Endothelial cell of umbilical vein (primary cell): ENCODE measurements around the gene GFI1B. TPM values are rescaled to one million over a fixed set of nuclear protein-coding genes. Genes with fewer than 3 reads are reported as not detected.

Experiments
- BruUV-seq: library from RNA; stranded (reverse); fragments of 400-500 nt; replicated peaks from 2 replicates; lab custom pipeline; 2021; lab: Mats Ljungman, UMichigan
- CTCF ChIA-PET: fragments of 300-600, 350-600 bp; sonication (Branson Sonifier 250); formaldehyde crosslinking; loops from one replicate; lab custom pipeline; 2021; ENCODE audit warnings: antibody characterized with exemption, inconsistent platforms; lab: Charles Lee
- POLR2A ChIA-PET: fragments of 300-600, 350-600 bp; sonication (Branson Sonifier 250); formaldehyde crosslinking; loops from one replicate; lab custom pipeline; 2021; ENCODE audit warnings: antibody characterized with exemption, inconsistent platforms; lab: Charles Lee
- DNase-seq: peaks from one replicate; pipeline ENCODE4 v3.0.0-alpha.2; 2011; ENCODE audit warnings: low read depth, low spot score
- FAIRE-seq: peaks from 2 replicates; lab custom pipeline; 2011; peaks lifted over from hg19 to GRCh38; lab: Jason Lieb, UNC
- H2AFZ ChIP-seq: 2 replicates; pipeline ENCODE4 v1.6.0; 2012; ENCODE audit warnings: low read depth, low read length, control low read depth, inconsistent platforms
- H3K27ac ChIP-seq: 2 replicates; pipeline ENCODE4 v1.5.1; 2011; ENCODE audit warnings: low read depth, mild to moderate bottlenecking, control low read depth, low read length, moderate library complexity; ENCODE audit not compliant: insufficient read depth
- H3K27me3 ChIP-seq, 2 experiments: 2 replicates each; pipeline versions ENCODE4 v1.6.0 to v1.6.1; 2011; ENCODE audit warnings: low read length in 2 of 2, mixed read lengths in 1 of 2; ENCODE audit not compliant: control insufficient read depth in 2 of 2, insufficient read depth in 2 of 2
- H3K36me3 ChIP-seq, 2 experiments: 2 replicates in 1 of 2; 3 replicates in 1 of 2; pipeline ENCODE4 v1.5.1; 2011; ENCODE audit warnings: low read length in 2 of 2, mild to moderate bottlenecking in 1 of 2, moderate library complexity in 1 of 2; ENCODE audit not compliant: control insufficient read depth in 2 of 2, insufficient read depth in 2 of 2; ENCODE audit errors: extremely low read depth in 1 of 2
- H3K4me1 ChIP-seq: 3 replicates; pipeline ENCODE4 v1.5.1; 2011; ENCODE audit warnings: mild to moderate bottlenecking, low read length; ENCODE audit not compliant: control insufficient read depth, insufficient read depth; ENCODE audit errors: extremely low read depth
- H3K4me2 ChIP-seq: 2 replicates; pipeline ENCODE4 v1.6.1; 2011; ENCODE audit warnings: low read length, control low read depth, mixed read lengths; ENCODE audit not compliant: insufficient read depth
- H3K4me3 ChIP-seq, 3 experiments: fragments of 200-600 bp in 1 of 3; sonication (generic), shearing (Covaris generic) in 1 of 3; replicated peaks in 1 of 3; 2 replicates each; pipeline ENCODE4 v1.5.1; 2011 to 2016; ENCODE audit warnings: control low read depth in 3 of 3, low read length in 3 of 3, mild to moderate bottlenecking in 2 of 3, inconsistent platforms in 1 of 3, low read depth in 1 of 3, moderate library complexity in 1 of 3; ENCODE audit not compliant: insufficient read depth in 1 of 3
- H3K79me2 ChIP-seq: 2 replicates; pipeline ENCODE4 v1.6.0; 2012; ENCODE audit warnings: low read length, inconsistent platforms; ENCODE audit not compliant: control insufficient read depth, insufficient read depth
- H3K9ac ChIP-seq: replicated peaks from 2 replicates; pipeline ENCODE3; 2011; ENCODE audit warnings: low read length, control low read depth; ENCODE audit not compliant: insufficient read depth; ENCODE audit errors: extremely low read depth
- H3K9me1 ChIP-seq: replicated peaks from 3 replicates; pipeline ENCODE4 v1.6.0; 2011; ENCODE audit warnings: mild to moderate bottlenecking, low read length; ENCODE audit not compliant: control insufficient read depth, insufficient read depth; ENCODE audit errors: extremely low read depth
- H3K9me3 ChIP-seq: replicated peaks from 2 replicates; pipeline ENCODE4 v1.5.1; 2012; ENCODE audit warnings: low read length, inconsistent platforms; ENCODE audit not compliant: control insufficient read depth, insufficient read depth
- H4K20me1 ChIP-seq: replicated peaks from 2 replicates; pipeline ENCODE3; 2011; ENCODE audit warnings: mild to moderate bottlenecking, low read length; ENCODE audit not compliant: control insufficient read depth, insufficient read depth; ENCODE audit errors: extremely low read depth
- EZH2 ChIP-seq: IDR thresholded peaks from 2 replicates; pipeline ENCODE4 v1.6.1; 2012; ENCODE audit warnings: borderline replicate concordance, low read depth, mild to moderate bottlenecking, moderate library complexity, low read length, inconsistent platforms; ENCODE audit not compliant: severe bottlenecking
- GATA2 ChIP-seq: IDR thresholded peaks from 2 replicates; pipeline ENCODE4 v1.7.0; 2011; ENCODE audit warnings: low read depth, mild to moderate bottlenecking, moderate library complexity, mixed read lengths, low read length; ENCODE audit not compliant: insufficient read length, insufficient read depth
- MAX ChIP-seq: IDR thresholded peaks from 2 replicates; pipeline ENCODE4 v1.6.1; 2011; ENCODE audit not compliant: insufficient read depth, insufficient read length
- MYC ChIP-seq: IDR thresholded peaks from one replicate; pipeline ENCODE4 v1.6.1; 2011; ENCODE audit warnings: mild to moderate bottlenecking, low read depth, low read length
- POLR2A ChIP-seq: IDR thresholded peaks from 2 replicates; pipeline ENCODE4 v1.6.1; 2012; ENCODE audit warnings: low read depth, mild to moderate bottlenecking, control low read depth, low read length
- POLR2AphosphoS5 ChIP-seq: IDR thresholded peaks from 2 replicates; pipeline ENCODE4 v1.6.1; 2012; ENCODE audit warnings: low read depth, mild to moderate bottlenecking, control low read depth, low read length, moderate library complexity; ENCODE audit not compliant: insufficient read depth
- dilution Hi-C: fragments of 300-500 bp; cut with MboI; formaldehyde crosslinking; loops from one replicate; pipeline ENCODE4 v1.15.0; 2019; ENCODE audit warnings: low sequenced_read_pairs; ENCODE audit not compliant: extremely low pct_ligation_motif_present
- intact Hi-C: fragments of 100-400 bp; cut with micrococcal nuclease; formaldehyde crosslinking; loops from one replicate; pipeline ENCODE4 v1.10.0; 2022
- polyA plus RNA-seq, 4 experiments: library from polyadenylated mRNA; depleted of rRNA in 3 of 4; stranded (reverse) in 3 of 4; unstranded in 1 of 4; fragments of >200 nt; gene quantifications; 2 replicates each; pipeline versions ENCODE4 v1.2.1 to v1.2.3, GENCODE V29; 2011 to 2012; ENCODE audit warnings: missing spikeins in 1 of 4
- total RNA-seq: library from RNA; stranded (reverse); gene quantifications from 2 replicates; pipeline ENCODE4 v1.2.3, GENCODE V29; 2021
- TF ChIP-seq, protein P1 (sequence below), 2 donors: IDR thresholded peaks; 1 replicate in 1 of 2; 2 replicates in 1 of 2; pipeline ENCODE4 v1.5.1; 2011; ENCODE audit warnings: low read length in 2 of 2, mild to moderate bottlenecking in 2 of 2, moderate library complexity in 2 of 2, control low read depth in 1 of 2, inconsistent platforms in 1 of 2, low read depth in 1 of 2; ENCODE audit not compliant: insufficient read depth in 1 of 2; ENCODE audit errors: extremely low read depth in 1 of 2

Gene GFI1B
- total and polyA plus RNA-seq, 2 donors (not counting 3 experiments of a cell fraction or from before 2014, with no cell fraction given) = 0.04 TPM; not detected in 1

GRCh38 chr9:133032171-133032570 is 53.7 kb downstream of the GFI1B start:
- no peaks in the 10 kb centered on the region for H4K20me1 ChIP-seq
- no peak overlapping the region for H3K9ac ChIP-seq
- TF ChIP-seq GATA2 (no peak), MAX (no peak), MYC (no peak)
- TF ChIP-seq, protein P1, sequence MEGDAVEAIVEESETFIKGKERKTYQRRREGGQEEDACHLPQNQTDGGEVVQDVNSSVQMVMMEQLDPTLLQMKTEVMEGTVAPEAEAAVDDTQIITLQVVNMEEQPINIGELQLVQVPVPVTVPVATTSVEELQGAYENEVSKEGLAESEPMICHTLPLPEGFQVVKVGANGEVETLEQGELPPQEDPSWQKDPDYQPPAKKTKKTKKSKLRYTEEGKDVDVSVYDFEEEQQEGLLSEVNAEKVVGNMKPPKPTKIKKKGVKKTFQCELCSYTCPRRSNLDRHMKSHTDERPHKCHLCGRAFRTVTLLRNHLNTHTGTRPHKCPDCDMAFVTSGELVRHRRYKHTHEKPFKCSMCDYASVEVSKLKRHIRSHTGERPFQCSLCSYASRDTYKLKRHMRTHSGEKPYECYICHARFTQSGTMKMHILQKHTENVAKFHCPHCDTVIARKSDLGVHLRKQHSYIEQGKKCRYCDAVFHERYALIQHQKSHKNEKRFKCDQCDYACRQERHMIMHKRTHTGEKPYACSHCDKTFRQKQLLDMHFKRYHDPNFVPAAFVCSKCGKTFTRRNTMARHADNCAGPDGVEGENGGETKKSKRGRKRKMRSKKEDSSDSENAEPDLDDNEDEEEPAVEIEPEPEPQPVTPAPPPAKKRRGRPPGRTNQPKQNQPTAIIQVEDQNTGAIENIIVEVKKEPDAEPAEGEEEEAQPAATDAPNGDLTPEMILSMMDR (IDR thresholded peaks at IDR 0.05; ENCODE audit: extremely low read depth in 1 of 2, insufficient read depth in 1 of 2, low read depth in 1 of 2, low read length in 2 of 2) = no peak
- DNase-seq = no peak
- H3K27ac ChIP-seq = no peak overlapping the region
- H3K4me3 ChIP-seq = peak overlapping the region in 1 of 3 experiments; percentile 92
- peak overlapping the region; percentile 78 for H3K4me2 ChIP-seq
- H3K9me1 ChIP-seq = no peaks in the 10 kb centered on the region
- H3K79me2 ChIP-seq = peaks cover 64% of the 10 kb centered on the region
- dilution Hi-C loops = no loop called here
- no peaks in the 10 kb centered on the region for H3K9me3 ChIP-seq
- intact Hi-C loops = no loop called here
- ChIA-PET CTCF (interaction anchor here (1.0 to 1.9 kb wide), 3 partner anchors 10 to 112 kb away, joined by 3 to 11 read pairs (median 3); no protein-coding TSS in a partner anchor), POLR2A (no interaction called here)
- FAIRE-seq = no peak
- BruUV-seq = no TSS peak
- H3K4me1 ChIP-seq = peaks cover 8% of the 10 kb centered on the region
- H2AFZ ChIP-seq = no peak overlapping the region
- peaks cover 0 to 2% of the 10 kb centered on the region in 2 experiments for H3K36me3 ChIP-seq
- H3K27me3 ChIP-seq = no peaks in the 10 kb centered on the region

- CTCF ChIA-PET = interaction anchor here (0.9 to 1.6 kb wide), 2 partner anchors 14 to 109 kb away, joined by 3 to 8 read pairs; no protein-coding TSS in a partner anchor
- intact Hi-C loops = no loop called here
- Histone ChIP-seq H3K27me3 (no peaks in the 10 kb centered on the region), H4K20me1 (no peaks in the 10 kb centered on the region), H3K9me1 (no peaks in the 10 kb centered on the region), H3K4me2 (no peak overlapping the region), H3K9me3 (no peaks in the 10 kb centered on the region), H3K27ac (no peak overlapping the region), H3K4me1 (peaks cover 8% of the 10 kb centered on the region), H3K36me3 (peaks cover 0 to 2% of the 10 kb centered on the region in 2 experiments), H3K4me3 (no peak overlapping the region), H3K79me2 (peaks cover 89% of the 10 kb centered on the region), H2AFZ (no peak overlapping the region), H3K9ac (no peak overlapping the region)
- POLR2A ChIA-PET = no interaction called here
- no peak for FAIRE-seq
- BruUV-seq = no TSS peak
- DNase-seq = no peak
- dilution Hi-C loops = no loop called here
- TF ChIP-seq GATA2 = no peak
- TF ChIP-seq POLR2AphosphoS5 = no peak
- no peak for TF ChIP-seq MYC
- no peak for TF ChIP-seq POLR2A
- no peak for TF ChIP-seq EZH2
- TF ChIP-seq, protein P1 (IDR thresholded peaks at IDR 0.05; ENCODE audit: extremely low read depth in 1 of 2, insufficient read depth in 1 of 2, low read depth in 1 of 2, low read length in 2 of 2) = no peak
Measured at GRCh38 chr9:133035669-133036068, 57.2 kb downstream of the GFI1B start.
